Keratinocyte (primary cell): ENCODE data around the gene ZNF207. TPM values are rescaled to one million over a fixed set of nuclear protein-coding genes. Genes with fewer than 3 reads are reported as not detected.

Experiments used
- DNase-seq: peaks from one replicate; pipeline ENCODE4 v3.0.0-alpha.2; 2011; ENCODE audit warnings: low read depth, missing footprints, low spot score
- FAIRE-seq: peaks from 2 replicates; lab custom pipeline; 2011; peaks lifted over from hg19 to GRCh38; lab: Jason Lieb, UNC
- H2AFZ ChIP-seq: 2 replicates; pipeline ENCODE4 v1.6.0; 2012; ENCODE audit warnings: low read length, control low read depth, inconsistent platforms; ENCODE audit not compliant: control insufficient read depth
- H3K27ac ChIP-seq: 2 replicates; pipeline ENCODE4 v1.5.1; 2011; ENCODE audit warnings: low read length; ENCODE audit not compliant: control insufficient read depth, insufficient read depth
- H3K27me3 ChIP-seq: 3 replicates; pipeline ENCODE4 v1.6.0; 2011; ENCODE audit warnings: low read length; ENCODE audit not compliant: control insufficient read depth, insufficient read depth; ENCODE audit errors: extremely low read depth
- H3K36me3 ChIP-seq, 2 experiments: 2 replicates in 1 of 2; 3 replicates in 1 of 2; pipeline ENCODE4 v1.5.1; 2011; ENCODE audit warnings: low read length in 2 of 2, mild to moderate bottlenecking in 1 of 2; ENCODE audit not compliant: control insufficient read depth in 2 of 2, insufficient read depth in 2 of 2; ENCODE audit errors: extremely low read depth in 1 of 2
- H3K4me1 ChIP-seq: 3 replicates; pipeline ENCODE4 v1.5.1; 2011; ENCODE audit warnings: low read length; ENCODE audit not compliant: control insufficient read depth, insufficient read depth; ENCODE audit errors: extremely low read depth
- H3K4me2 ChIP-seq: 3 replicates; pipeline ENCODE4 v1.6.0; 2011; ENCODE audit warnings: low read depth, low read length; ENCODE audit not compliant: control insufficient read depth, insufficient read depth; ENCODE audit errors: extremely low read depth
- H3K4me3 ChIP-seq, 3 experiments: fragments of 200-600 bp in 1 of 3; sonication (generic) in 1 of 3; 2 replicates in 2 of 3; 3 replicates in 1 of 3; pipeline ENCODE4 v1.5.1; 2011 to 2016; ENCODE audit warnings: low read length in 3 of 3, mild to moderate bottlenecking in 3 of 3, control low read depth in 2 of 3, inconsistent platforms in 1 of 3, low read depth in 1 of 3, mixed read lengths in 1 of 3, mixed run types in 1 of 3, moderate library complexity in 1 of 3; ENCODE audit not compliant: control insufficient read depth in 2 of 3, insufficient read depth in 2 of 3; ENCODE audit errors: extremely low read depth in 1 of 3
- H3K79me2 ChIP-seq: 2 replicates; pipeline ENCODE4 v1.6.0; 2012; ENCODE audit warnings: low read length; ENCODE audit not compliant: control insufficient read depth, insufficient read depth
- H3K9ac ChIP-seq: 3 replicates; pipeline ENCODE4 v1.6.0; 2011; ENCODE audit warnings: low read length; ENCODE audit not compliant: control insufficient read depth, insufficient read depth; ENCODE audit errors: extremely low read depth
- H3K9me1 ChIP-seq: 3 replicates; pipeline ENCODE4 v1.6.0; 2011; ENCODE audit warnings: low read length; ENCODE audit not compliant: control insufficient read depth, insufficient read depth; ENCODE audit errors: extremely low read depth
- H3K9me3 ChIP-seq: 2 replicates; pipeline ENCODE4 v1.5.1; 2012; ENCODE audit warnings: low read depth, low read length; ENCODE audit not compliant: control insufficient read depth
- H4K20me1 ChIP-seq: 3 replicates; pipeline ENCODE4 v1.6.0; 2011; ENCODE audit warnings: low read length; ENCODE audit not compliant: control insufficient read depth, insufficient read depth; ENCODE audit errors: extremely low read depth
- EZH2 ChIP-seq: IDR thresholded peaks from one replicate; pipeline ENCODE4 v1.6.1; 2012; ENCODE audit warnings: inconsistent platforms, mild to moderate bottlenecking, low read length, moderate library complexity
- dilution Hi-C: fragments of 300-500 bp; cut with MboI; formaldehyde crosslinking; loops from one replicate; pipeline ENCODE4 v1.7.0; 2020; ENCODE audit warnings: low sequenced_read_pairs; ENCODE audit not compliant: extremely low pct_ligation_motif_present
- polyA plus RNA-seq, 5 experiments: library from polyadenylated mRNA; depleted of rRNA in 3 of 5; stranded (reverse) in 3 of 5; stranded (forward) in 1 of 5; unstranded in 1 of 5; fragments of >200 nt; gene quantifications; 1 replicate in 1 of 5; 2 replicates in 3 of 5; 3 replicates in 1 of 5; pipeline versions ENCODE4 v1.2.1 to v1.2.3, GENCODE V29; 2011 to 2012; ENCODE audit warnings: missing spikeins in 2 of 5, low read depth in 1 of 5, low replicate concordance in 1 of 5
- TF ChIP-seq, protein P1 (sequence below), 3 experiments: IDR thresholded peaks in 1 of 3; conservative IDR thresholded peaks in 1 of 3; optimal IDR thresholded peaks in 1 of 3; 2 replicates in 2 of 3; 3 replicates in 1 of 3; pipeline versions ENCODE3 to v1.5.1; 2011; ENCODE audit warnings: low read length in 3 of 3, mild to moderate bottlenecking in 3 of 3, moderate library complexity in 2 of 3, control low read depth in 1 of 3, inconsistent platforms in 1 of 3; ENCODE audit not compliant: insufficient read depth in 2 of 3; ENCODE audit errors: extremely low read depth in 1 of 3

Gene ZNF207
- polyA plus RNA-seq, 1 donor (not counting 4 experiments of a cell fraction or from before 2014, with no cell fraction given), result 172 TPM

DNA sequence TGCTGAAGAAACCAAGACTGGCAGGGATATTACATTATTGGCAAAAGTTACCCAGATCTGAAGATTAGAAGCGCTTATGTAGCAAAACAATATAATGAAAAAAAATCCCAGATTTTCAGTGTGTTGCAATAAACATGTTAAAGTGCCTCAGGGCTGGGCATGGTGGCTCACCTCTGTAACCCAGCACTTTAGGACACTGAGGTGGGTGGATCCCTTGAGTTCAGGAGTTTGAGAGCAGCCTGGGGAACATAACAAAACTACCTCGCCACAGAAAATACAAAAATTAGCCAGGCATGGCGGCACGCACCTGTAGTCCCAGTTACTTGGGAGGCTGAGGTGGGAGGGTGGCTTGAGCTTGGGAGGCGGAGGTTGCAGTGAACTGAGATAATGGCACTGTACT is 6.8 kb downstream of the ZNF207 start:
- H3K79me2 ChIP-seq, result peaks cover 95% of the 10 kb centered on the region
- H3K27ac ChIP-seq, result peak overlapping the region; percentile 11
- dilution Hi-C loops, result no loop called here
- peak overlapping the region; percentile 64 for H3K4me2 ChIP-seq
- peaks cover 8% of the 10 kb centered on the region for H3K9me1 ChIP-seq
- no peaks in the 10 kb centered on the region for H3K9me3 ChIP-seq
- no peak overlapping the region for H3K4me3 ChIP-seq
- peaks cover 41% of the 10 kb centered on the region for H3K4me1 ChIP-seq
- H4K20me1 ChIP-seq, result peaks cover 51% of the 10 kb centered on the region
- peaks cover 28 to 39% of the 10 kb centered on the region in 2 experiments for H3K36me3 ChIP-seq
- no peak overlapping the region for H2AFZ ChIP-seq
- DNase-seq (no peak), FAIRE-seq (no peak)
- no peak overlapping the region for H3K9ac ChIP-seq
- no peaks in the 10 kb centered on the region for H3K27me3 ChIP-seq
- no peak for TF ChIP-seq EZH2
- TF ChIP-seq, protein P1, sequence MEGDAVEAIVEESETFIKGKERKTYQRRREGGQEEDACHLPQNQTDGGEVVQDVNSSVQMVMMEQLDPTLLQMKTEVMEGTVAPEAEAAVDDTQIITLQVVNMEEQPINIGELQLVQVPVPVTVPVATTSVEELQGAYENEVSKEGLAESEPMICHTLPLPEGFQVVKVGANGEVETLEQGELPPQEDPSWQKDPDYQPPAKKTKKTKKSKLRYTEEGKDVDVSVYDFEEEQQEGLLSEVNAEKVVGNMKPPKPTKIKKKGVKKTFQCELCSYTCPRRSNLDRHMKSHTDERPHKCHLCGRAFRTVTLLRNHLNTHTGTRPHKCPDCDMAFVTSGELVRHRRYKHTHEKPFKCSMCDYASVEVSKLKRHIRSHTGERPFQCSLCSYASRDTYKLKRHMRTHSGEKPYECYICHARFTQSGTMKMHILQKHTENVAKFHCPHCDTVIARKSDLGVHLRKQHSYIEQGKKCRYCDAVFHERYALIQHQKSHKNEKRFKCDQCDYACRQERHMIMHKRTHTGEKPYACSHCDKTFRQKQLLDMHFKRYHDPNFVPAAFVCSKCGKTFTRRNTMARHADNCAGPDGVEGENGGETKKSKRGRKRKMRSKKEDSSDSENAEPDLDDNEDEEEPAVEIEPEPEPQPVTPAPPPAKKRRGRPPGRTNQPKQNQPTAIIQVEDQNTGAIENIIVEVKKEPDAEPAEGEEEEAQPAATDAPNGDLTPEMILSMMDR (optimal IDR thresholded peaks at IDR 0.05 in 1 of 3, IDR thresholded peaks at IDR 0.05 in 1 of 3, conservative IDR thresholded peaks at IDR 0.05 in 1 of 3; ENCODE audit: extremely low read depth in 1 of 3, insufficient read depth in 2 of 3, low read length in 3 of 3), result no peak

DNA sequence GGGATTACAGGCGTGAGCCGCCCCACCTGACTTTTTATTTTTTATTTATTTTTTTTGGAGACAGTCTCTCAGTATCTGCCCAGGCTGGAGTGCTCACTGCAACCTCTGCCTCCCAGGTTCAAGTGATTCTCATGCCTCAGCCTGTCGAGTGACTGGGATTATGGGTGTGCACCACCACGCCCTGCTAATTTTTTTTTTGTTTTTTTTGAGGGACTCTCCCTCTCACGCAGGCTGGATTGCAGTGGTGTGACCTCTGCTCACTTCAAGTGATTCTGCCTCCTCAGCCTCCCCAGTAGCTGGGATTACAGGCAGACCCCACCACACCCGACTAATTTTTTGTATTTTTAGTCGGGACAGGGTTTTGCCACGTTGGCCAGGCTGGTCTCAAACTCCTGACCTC is 7.7 kb downstream of the ZNF207 start:
- peaks cover 33% of the 10 kb centered on the region for H3K4me1 ChIP-seq
- no peak overlapping the region for H3K4me3 ChIP-seq
- DNase-seq (no peak), FAIRE-seq (no peak)
- no peak overlapping the region for H3K4me2 ChIP-seq
- H3K9me3 ChIP-seq, result no peaks in the 10 kb centered on the region
- peaks cover 8% of the 10 kb centered on the region for H3K9me1 ChIP-seq
- peaks cover 45% of the 10 kb centered on the region for H4K20me1 ChIP-seq
- no peak overlapping the region for H2AFZ ChIP-seq
- H3K27ac ChIP-seq, result peak overlapping the region; percentile 61
- H3K9ac ChIP-seq, result no peak overlapping the region
- no peak for TF ChIP-seq EZH2
- TF ChIP-seq, protein P1 (optimal IDR thresholded peaks at IDR 0.05 in 1 of 3, IDR thresholded peaks at IDR 0.05 in 1 of 3, conservative IDR thresholded peaks at IDR 0.05 in 1 of 3; ENCODE audit: extremely low read depth in 1 of 3, insufficient read depth in 2 of 3, low read length in 3 of 3), result no peak
- peaks cover 33 to 39% of the 10 kb centered on the region in 2 experiments for H3K36me3 ChIP-seq
- H3K27me3 ChIP-seq, result no peaks in the 10 kb centered on the region
- dilution Hi-C loops, result no loop called here
- H3K79me2 ChIP-seq, result peaks cover 94% of the 10 kb centered on the region
